Memory B cell (primary cell): Measurements from ENCODE around the gene PRKCA.

Source experiments
- ATAC-seq: fragments of 150-1000 bp; cut with Tn5 transposase; 2 replicates; pipeline ENCODE4 v1.10.0; 2021; ENCODE audit warnings: low read depth, mild to moderate bottlenecking, moderate library complexity
- DNase-seq, 2 donors: peaks; one replicate each; pipeline ENCODE4 v3.0.0; 2022; ENCODE audit warnings: low spot score in 2 of 2
- H3K27ac Mint-ChIP-seq: one replicate; pipeline ENCODE4 v1.8.0; 2022; ENCODE audit warnings: mild to moderate bottlenecking, moderate library complexity, mixed read lengths
- H3K27me3 Mint-ChIP-seq: one replicate; pipeline ENCODE4 v1.8.0; 2022; ENCODE audit warnings: mixed read lengths
- H3K36me3 Mint-ChIP-seq: one replicate; pipeline ENCODE4 v1.8.0; 2022; ENCODE audit warnings: mild to moderate bottlenecking, mixed read lengths
- H3K4me1 Mint-ChIP-seq: one replicate; pipeline ENCODE4 v1.8.0; 2022; ENCODE audit warnings: mixed read lengths
- H3K4me3 Mint-ChIP-seq: one replicate; pipeline ENCODE4 v1.8.0; 2022; ENCODE audit warnings: mild to moderate bottlenecking, moderate library complexity, mixed read lengths
- H3K9me3 Mint-ChIP-seq: one replicate; pipeline ENCODE4 v1.8.0; 2022; ENCODE audit warnings: mixed read lengths

PRKCA gene

GRCh38 chr17:66522591-66523272 lies 220.3 kb downstream of the PRKCA start:
- peaks cover 2% of the 10 kb centered on the region for H3K27me3 Mint-ChIP-seq
- H3K36me3 Mint-ChIP-seq: no peaks in the 10 kb centered on the region
- no peak overlapping the region for H3K27ac Mint-ChIP-seq
- ATAC-seq: no peak
- H3K4me3 Mint-ChIP-seq: no peak overlapping the region
- H3K4me1 Mint-ChIP-seq: no peaks in the 10 kb centered on the region
- peaks cover 1% of the 10 kb centered on the region for H3K9me3 Mint-ChIP-seq
- DNase-seq: no peak

- no peak overlapping the region for H3K27ac Mint-ChIP-seq
Observed at GRCh38 chr17:66523378-66524200, 221.2 kb downstream of the PRKCA start.

GRCh38 chr17:66524877-66525276 lies 222.5 kb downstream of the PRKCA start:
- DNase-seq (no peak), ATAC-seq (no peak)
- Mint-ChIP-seq H3K4me1 (no peaks in the 10 kb centered on the region), H3K36me3 (no peaks in the 10 kb centered on the region), H3K27ac (no peak overlapping the region), H3K27me3 (no peaks in the 10 kb centered on the region), H3K4me3 (no peak overlapping the region), H3K9me3 (peaks cover 1% of the 10 kb centered on the region)

More at GRCh38 chr17:66523378-66524200, 221.2 kb downstream of the PRKCA start:
- no peak overlapping the region for H3K4me3 Mint-ChIP-seq
- DNase-seq: no peak
- peaks cover 1% of the 10 kb centered on the region for H3K9me3 Mint-ChIP-seq
- no peaks in the 10 kb centered on the region for H3K4me1 Mint-ChIP-seq
- no peaks in the 10 kb centered on the region for H3K36me3 Mint-ChIP-seq
- H3K27me3 Mint-ChIP-seq: peaks cover 2% of the 10 kb centered on the region
- ATAC-seq: no peak

- no peak for DNase-seq
- Mint-ChIP-seq H3K4me3 (no peak overlapping the region), H3K27ac (no peak overlapping the region), H3K4me1 (no peaks in the 10 kb centered on the region), H3K27me3 (no peaks in the 10 kb centered on the region), H3K9me3 (peaks cover 1% of the 10 kb centered on the region), H3K36me3 (no peaks in the 10 kb centered on the region)
- no peak for ATAC-seq
Observed at GRCh38 chr17:66525338-66525737, 222.9 kb downstream of the PRKCA start.

GRCh38 chr17:66526827-66527226 lies 224.4 kb downstream of the PRKCA start:
- no peak overlapping the region for H3K4me3 Mint-ChIP-seq
- H3K9me3 Mint-ChIP-seq: peaks cover 1% of the 10 kb centered on the region
- no peaks in the 10 kb centered on the region for H3K4me1 Mint-ChIP-seq
- ATAC-seq (no peak), DNase-seq (no peak)
- no peaks in the 10 kb centered on the region for H3K36me3 Mint-ChIP-seq
- no peak overlapping the region for H3K27ac Mint-ChIP-seq
- H3K27me3 Mint-ChIP-seq: no peaks in the 10 kb centered on the region

- Mint-ChIP-seq H3K27ac (no peak overlapping the region), H3K4me3 (no peak overlapping the region), H3K27me3 (no peaks in the 10 kb centered on the region), H3K4me1 (no peaks in the 10 kb centered on the region), H3K36me3 (no peaks in the 10 kb centered on the region), H3K9me3 (peaks cover 1% of the 10 kb centered on the region)
- ATAC-seq (no peak), DNase-seq (no peak)
Observed at GRCh38 chr17:66527335-66527734, 224.9 kb downstream of the PRKCA start.

- Mint-ChIP-seq H3K36me3 (no peaks in the 10 kb centered on the region), H3K9me3 (no peaks in the 10 kb centered on the region), H3K4me1 (no peaks in the 10 kb centered on the region)
Observed at GRCh38 chr17:66531851-66532295, 229.5 kb downstream of the PRKCA start.

GRCh38 chr17:66533572-66533971 lies 231.2 kb downstream of the PRKCA start:
- ATAC-seq: no peak
- no peak for DNase-seq

More at GRCh38 chr17:66531851-66532295, 229.5 kb downstream of the PRKCA start:
- DNase-seq (no peak), ATAC-seq (no peak)
- no peaks in the 10 kb centered on the region for H3K27me3 Mint-ChIP-seq
- H3K4me3 Mint-ChIP-seq: no peak overlapping the region
- no peak overlapping the region for H3K27ac Mint-ChIP-seq

GRCh38 chr17:66533986-66534385 lies 231.6 kb downstream of the PRKCA start:
- Mint-ChIP-seq H3K27ac (no peak overlapping the region), H3K4me3 (no peak overlapping the region), H3K9me3 (no peaks in the 10 kb centered on the region), H3K4me1 (no peaks in the 10 kb centered on the region), H3K27me3 (no peaks in the 10 kb centered on the region), H3K36me3 (no peaks in the 10 kb centered on the region)
- no peak for DNase-seq
- ATAC-seq: no peak

More at GRCh38 chr17:66533572-66533971, 231.2 kb downstream of the PRKCA start:
- no peak overlapping the region for H3K27ac Mint-ChIP-seq
- H3K27me3 Mint-ChIP-seq: no peaks in the 10 kb centered on the region
- no peaks in the 10 kb centered on the region for H3K9me3 Mint-ChIP-seq
- H3K4me1 Mint-ChIP-seq: no peaks in the 10 kb centered on the region
- no peak overlapping the region for H3K4me3 Mint-ChIP-seq
- no peaks in the 10 kb centered on the region for H3K36me3 Mint-ChIP-seq

GRCh38 chr17:66535611-66536010 lies 233.2 kb downstream of the PRKCA start:
- H3K27ac Mint-ChIP-seq: no peak overlapping the region
- H3K4me1 Mint-ChIP-seq: no peaks in the 10 kb centered on the region
- H3K4me3 Mint-ChIP-seq: no peak overlapping the region

GRCh38 chr17:66537502-66537901 lies 235.1 kb downstream of the PRKCA start:
- ATAC-seq (no peak), DNase-seq (no peak)
- no peaks in the 10 kb centered on the region for H3K9me3 Mint-ChIP-seq
- no peaks in the 10 kb centered on the region for H3K36me3 Mint-ChIP-seq
- H3K4me1 Mint-ChIP-seq: no peaks in the 10 kb centered on the region
- no peak overlapping the region for H3K27ac Mint-ChIP-seq
- no peak overlapping the region for H3K4me3 Mint-ChIP-seq
- H3K27me3 Mint-ChIP-seq: peaks cover 4% of the 10 kb centered on the region

More at GRCh38 chr17:66535611-66536010, 233.2 kb downstream of the PRKCA start:
- no peaks in the 10 kb centered on the region for H3K27me3 Mint-ChIP-seq
- DNase-seq (no peak), ATAC-seq (no peak)
- no peaks in the 10 kb centered on the region for H3K36me3 Mint-ChIP-seq
- no peaks in the 10 kb centered on the region for H3K9me3 Mint-ChIP-seq

- Mint-ChIP-seq H3K27me3 (peaks cover 4% of the 10 kb centered on the region), H3K36me3 (no peaks in the 10 kb centered on the region), H3K27ac (no peak overlapping the region), H3K4me1 (no peaks in the 10 kb centered on the region), H3K4me3 (no peak overlapping the region), H3K9me3 (no peaks in the 10 kb centered on the region)
- no peak for ATAC-seq
- DNase-seq: no peak
Observed at GRCh38 chr17:66538776-66539175, 236.4 kb downstream of the PRKCA start.

- Mint-ChIP-seq H3K9me3 (no peaks in the 10 kb centered on the region), H3K27me3 (peaks cover 4% of the 10 kb centered on the region), H3K36me3 (no peaks in the 10 kb centered on the region), H3K27ac (no peak overlapping the region), H3K4me3 (no peak overlapping the region), H3K4me1 (no peaks in the 10 kb centered on the region)
- ATAC-seq (no peak), DNase-seq (no peak)
Observed at GRCh38 chr17:66540131-66540781, 237.8 kb downstream of the PRKCA start.

- no peak overlapping the region for H3K4me3 Mint-ChIP-seq
Observed at GRCh38 chr17:66541461-66542128, 239.2 kb downstream of the PRKCA start.

More at GRCh38 chr17:66541461-66542128, 239.2 kb downstream of the PRKCA start:
- Mint-ChIP-seq H3K27me3 (peaks cover 4% of the 10 kb centered on the region), H3K36me3 (no peaks in the 10 kb centered on the region), H3K27ac (no peak overlapping the region), H3K4me1 (no peaks in the 10 kb centered on the region), H3K9me3 (peaks cover 3% of the 10 kb centered on the region)
- ATAC-seq (no peak), DNase-seq (no peak)
